GM18526 (cell line): ENCODE measurements around the gene PTPN14.

Experiments
- POLR2A ChIP-seq: IDR thresholded peaks from 3 replicates; pipeline ENCODE4 v1.6.1; 2011; ENCODE audit not compliant: insufficient read length; ENCODE audit errors: extremely low read depth

The PTPN14 gene

GRCh38 chr1:214506972-214507431 is 44.4 kb downstream of the PTPN14 start:
- no peak for TF ChIP-seq POLR2A

GRCh38 chr1:214505134-214505533 is 46.3 kb downstream of the PTPN14 start:
- TF ChIP-seq POLR2A = no peak

- TF ChIP-seq POLR2A = no peak
Measured at GRCh38 chr1:214504330-214504729, 47.1 kb downstream of the PTPN14 start.

- no peak for TF ChIP-seq POLR2A
Measured at GRCh38 chr1:214503553-214503952, 47.8 kb downstream of the PTPN14 start.

GRCh38 chr1:214500340-214501055 is 50.9 kb downstream of the PTPN14 start:
- no peak for TF ChIP-seq POLR2A

GRCh38 chr1:214499732-214500131 is 51.7 kb downstream of the PTPN14 start:
- TF ChIP-seq POLR2A = no peak

- TF ChIP-seq POLR2A = no peak
Measured at GRCh38 chr1:214498021-214498420, 53.4 kb downstream of the PTPN14 start.

- TF ChIP-seq POLR2A = no peak
Measured at GRCh38 chr1:214496126-214496525, 55.3 kb downstream of the PTPN14 start.

GRCh38 chr1:214494706-214495105 is 56.7 kb downstream of the PTPN14 start:
- TF ChIP-seq POLR2A = no peak

GRCh38 chr1:214493126-214493796 is 58.1 kb downstream of the PTPN14 start:
- no peak for TF ChIP-seq POLR2A

- no peak for TF ChIP-seq POLR2A
Measured at GRCh38 chr1:214492401-214493075, 58.9 kb downstream of the PTPN14 start.

GRCh38 chr1:214491468-214492146 is 59.8 kb downstream of the PTPN14 start:
- TF ChIP-seq POLR2A = no peak

GRCh38 chr1:214485151-214485550 is 66.3 kb downstream of the PTPN14 start:
- TF ChIP-seq POLR2A = no peak

- TF ChIP-seq POLR2A = no peak
Measured at GRCh38 chr1:214476986-214477870, 74.2 kb downstream of the PTPN14 start.

- no peak for TF ChIP-seq POLR2A
Measured at GRCh38 chr1:214476229-214476985, 75.0 kb downstream of the PTPN14 start.
